GM08714 (cell line): ENCODE data around the gene NCOA1.
"Not testable (repeated sequence)": the region's sequence is repeated elsewhere in the genome, so short reads cannot be mapped to it uniquely, and the experiment has no call there.

Source experiments
- H3K4me3 ChIP-seq: fragments of 200-500 bp; sonication (Bioruptor generic); 2 replicates; pipeline ENCODE4 v1.5.1; 2014; ENCODE audit warnings: mild to moderate bottlenecking, low read length, inconsistent platforms
- ZNF274 ChIP-seq: IDR thresholded peaks from 2 replicates; pipeline ENCODE4 v1.6.1; 2012; ENCODE audit warnings: mild to moderate bottlenecking, low read depth, low read length

Gene NCOA1

GRCh38 chr2:24466871-24467870 lies 23.9 kb upstream of the NCOA1 start:
- H3K4me3 ChIP-seq = no peak overlapping the region

DNA sequence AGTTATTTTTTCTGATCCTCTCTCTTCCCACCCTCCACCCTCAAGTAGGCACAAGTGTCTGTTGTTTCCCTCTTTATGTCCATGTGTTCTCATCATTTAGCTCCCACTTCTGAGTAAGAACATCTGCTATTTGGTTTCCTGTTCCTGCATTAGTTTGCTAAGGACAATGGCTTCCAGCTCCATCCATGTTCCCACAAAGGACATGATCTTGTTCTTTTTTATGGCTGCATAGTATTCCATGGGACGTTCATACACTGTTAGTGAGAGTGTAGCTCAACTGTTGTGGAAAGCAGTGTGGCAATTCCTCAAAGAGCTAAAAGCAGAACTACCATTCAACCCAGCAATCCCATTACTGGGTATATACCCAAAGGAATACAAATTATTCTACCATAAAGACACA lies 22.6 kb upstream of the NCOA1 start:
- not testable (repeated sequence) for H3K4me3 ChIP-seq

More at GRCh38 chr2:24466871-24467870, 23.9 kb upstream of the NCOA1 start:
- no peak for TF ChIP-seq ZNF274

GRCh38 chr2:24469148-24469650 lies 21.9 kb upstream of the NCOA1 start:
- no peak for TF ChIP-seq ZNF274
- no peak overlapping the region for H3K4me3 ChIP-seq

GRCh38 chr2:24471662-24472061 lies 19.4 kb upstream of the NCOA1 start:
- TF ChIP-seq ZNF274 = no peak
- H3K4me3 ChIP-seq = no peak overlapping the region

DNA sequence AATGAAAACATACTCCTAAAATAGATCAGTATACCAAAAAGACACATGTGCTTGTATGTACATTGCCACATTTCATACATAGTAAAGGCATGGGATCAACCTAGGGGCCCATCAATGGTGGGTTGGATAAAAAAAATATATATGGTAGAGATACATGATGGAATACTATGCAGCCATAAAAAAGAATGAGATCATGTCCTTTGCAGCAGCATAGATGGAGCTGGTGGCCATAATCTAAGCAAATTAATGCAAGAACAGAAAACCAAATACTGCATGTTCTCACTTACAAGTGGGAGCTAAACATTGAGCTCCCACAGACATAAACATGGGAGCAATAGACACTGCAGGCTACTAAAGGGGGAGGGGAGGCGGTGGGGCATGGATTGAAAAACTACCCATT lies 18.6 kb upstream of the NCOA1 start:
- TF ChIP-seq ZNF274 = no peak
- no peak overlapping the region for H3K4me3 ChIP-seq

GRCh38 chr2:24473626-24474025 lies 17.4 kb upstream of the NCOA1 start:
- no peak for TF ChIP-seq ZNF274
- no peak overlapping the region for H3K4me3 ChIP-seq

GRCh38 chr2:24474053-24474452 lies 17.0 kb upstream of the NCOA1 start:
- TF ChIP-seq ZNF274 = no peak
- H3K4me3 ChIP-seq = no peak overlapping the region

DNA sequence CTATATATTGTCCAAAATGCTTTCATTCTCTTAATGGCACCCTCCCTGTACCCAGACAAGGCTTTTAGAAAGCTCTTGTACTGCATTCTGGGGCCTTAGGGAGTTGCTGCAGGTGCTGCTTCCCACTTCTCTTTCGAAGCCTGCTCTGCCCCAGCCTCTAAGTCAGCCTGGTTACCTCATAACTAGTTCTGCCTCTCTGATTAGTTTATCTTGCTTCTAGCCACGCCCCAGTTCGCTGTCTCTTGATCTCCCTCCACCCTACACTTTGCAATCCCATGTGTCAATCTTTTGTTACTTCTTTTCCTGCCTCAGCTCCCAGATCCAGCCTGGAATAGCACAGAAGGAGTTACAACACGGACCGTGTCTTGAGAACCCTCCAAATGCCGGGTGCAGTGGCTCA lies 13.8 kb upstream of the NCOA1 start:
- no peak overlapping the region for H3K4me3 ChIP-seq
- TF ChIP-seq ZNF274 = no peak

GRCh38 chr2:24478243-24478642 lies 12.8 kb upstream of the NCOA1 start:
- no peak overlapping the region for H3K4me3 ChIP-seq
- TF ChIP-seq ZNF274 = no peak

- no peak for TF ChIP-seq ZNF274
- no peak overlapping the region for H3K4me3 ChIP-seq
Measured at GRCh38 chr2:24480245-24480644, 10.8 kb upstream of the NCOA1 start.

- no peak for TF ChIP-seq ZNF274
Measured at GRCh38 chr2:24482251-24482971, 8.6 kb upstream of the NCOA1 start.

DNA sequence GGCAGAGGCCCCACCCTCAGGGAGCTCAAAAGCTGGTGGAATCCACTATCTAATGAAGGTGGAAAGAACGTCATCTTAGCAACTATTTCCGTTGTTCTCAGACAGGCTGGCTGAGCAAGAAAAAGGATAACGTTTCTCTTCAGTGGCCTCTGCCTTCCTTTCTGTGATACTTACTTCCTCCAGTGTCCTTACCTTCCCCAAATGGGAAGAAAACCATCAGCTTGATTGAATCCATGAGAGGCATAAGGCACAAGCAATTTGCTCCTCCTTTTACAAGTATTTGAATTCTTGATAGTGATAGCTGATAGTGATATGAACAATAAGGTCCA lies 8.1 kb upstream of the NCOA1 start:
- no peak for TF ChIP-seq ZNF274
- no peak overlapping the region for H3K4me3 ChIP-seq

More at GRCh38 chr2:24482251-24482971, 8.6 kb upstream of the NCOA1 start:
- H3K4me3 ChIP-seq = no peak overlapping the region

- H3K4me3 ChIP-seq = not testable (repeated sequence)
Measured at GRCh38 chr2:24484677-24485076, 6.4 kb upstream of the NCOA1 start.

GRCh38 chr2:24485197-24485596 lies 5.9 kb upstream of the NCOA1 start:
- TF ChIP-seq ZNF274 = no peak
- H3K4me3 ChIP-seq = no peak overlapping the region

DNA sequence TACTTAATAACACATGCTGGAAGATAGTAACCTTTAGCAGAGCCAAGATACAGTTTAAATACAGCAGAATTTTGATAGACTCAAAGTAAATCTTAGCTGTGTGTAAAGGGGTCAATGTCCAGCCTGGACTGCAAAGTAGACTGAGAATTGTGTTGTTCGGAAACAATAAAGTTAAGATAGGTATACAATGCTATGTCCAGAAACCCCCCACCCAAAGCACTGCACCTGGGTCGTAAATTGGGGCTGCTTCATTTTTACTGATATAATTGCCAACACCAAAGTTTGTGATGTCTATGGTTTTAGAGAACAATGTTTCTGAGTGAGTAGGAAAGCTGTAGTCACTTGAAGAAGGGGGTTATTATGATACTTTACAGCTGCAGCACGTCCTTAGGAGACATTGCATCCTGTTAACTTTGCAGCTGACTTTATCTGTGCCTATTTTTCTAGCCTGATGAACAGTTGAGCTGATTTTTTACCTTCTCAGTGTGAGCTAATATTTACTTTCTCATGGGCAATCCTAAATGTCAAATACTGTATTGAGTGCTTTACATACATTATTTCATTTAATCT lies 4.3 kb upstream of the NCOA1 start:
- no peak overlapping the region for H3K4me3 ChIP-seq
- TF ChIP-seq ZNF274 = no peak
